Hematopoietic multipotent progenitor cell treated with erythropoietin and hydrocortisone succinate and interleukin-3 and kit ligand, for 17 days (in vitro differentiated cells): Measurements from ENCODE around the gene KCNIP4.

Experiments used
- DNase-seq: peaks from one replicate; pipeline ENCODE4 v3.0.0-alpha.2; 2015; ENCODE audit warnings: low spot score

Gene KCNIP4

GRCh38 chr4:21901281-21901680 lies 47.3 kb downstream of the KCNIP4 start:
- DNase-seq, result no peak

GRCh38 chr4:21900211-21900610 lies 48.4 kb downstream of the KCNIP4 start:
- DNase-seq, result no peak

- no peak for DNase-seq
Measured at GRCh38 chr4:21898101-21898500, 50.5 kb downstream of the KCNIP4 start.

GRCh38 chr4:21896767-21897166 lies 51.8 kb downstream of the KCNIP4 start:
- no peak for DNase-seq

- no peak for DNase-seq
Measured at GRCh38 chr4:21893136-21893535, 55.4 kb downstream of the KCNIP4 start.

- no peak for DNase-seq
Measured at GRCh38 chr4:21890231-21890630, 58.3 kb downstream of the KCNIP4 start.

- DNase-seq, result no peak
Measured at GRCh38 chr4:21888195-21888976, 60.2 kb downstream of the KCNIP4 start.

GRCh38 chr4:21887481-21887880 lies 61.1 kb downstream of the KCNIP4 start:
- DNase-seq, result no peak

- DNase-seq, result no peak
Measured at GRCh38 chr4:21885770-21886169, 62.8 kb downstream of the KCNIP4 start.

- no peak for DNase-seq
Measured at GRCh38 chr4:21885241-21885640, 63.3 kb downstream of the KCNIP4 start.

- DNase-seq, result no peak
Measured at GRCh38 chr4:21884615-21885014, 64.0 kb downstream of the KCNIP4 start.

GRCh38 chr4:21882051-21882839 lies 66.3 kb downstream of the KCNIP4 start:
- DNase-seq, result no peak

- DNase-seq, result no peak
Measured at GRCh38 chr4:21879187-21879586, 69.4 kb downstream of the KCNIP4 start.

- DNase-seq, result no peak
Measured at GRCh38 chr4:21876711-21877110, 71.9 kb downstream of the KCNIP4 start.

GRCh38 chr4:21873145-21873544 lies 75.4 kb downstream of the KCNIP4 start:
- DNase-seq, result no peak

- no peak for DNase-seq
Measured at GRCh38 chr4:21872101-21872500, 76.5 kb downstream of the KCNIP4 start.

GRCh38 chr4:21869978-21870745 lies 78.4 kb downstream of the KCNIP4 start:
- DNase-seq, result no peak

GRCh38 chr4:21864686-21865085 lies 83.9 kb downstream of the KCNIP4 start:
- DNase-seq, result no peak

GRCh38 chr4:21862917-21863316 lies 85.7 kb downstream of the KCNIP4 start:
- no peak for DNase-seq

GRCh38 chr4:21858971-21859370 lies 89.6 kb downstream of the KCNIP4 start:
- DNase-seq, result no peak

- no peak for DNase-seq
Measured at GRCh38 chr4:21856754-21857153, 91.8 kb downstream of the KCNIP4 start.

GRCh38 chr4:21856301-21856700 lies 92.3 kb downstream of the KCNIP4 start:
- DNase-seq, result no peak

GRCh38 chr4:21849077-21849476 lies 99.5 kb downstream of the KCNIP4 start:
- no peak for DNase-seq
